ENCODE measurements around the gene NCK2. TPM values are rescaled to one million over a fixed set of nuclear protein-coding genes. Genes with fewer than 3 reads are reported as not detected.

Gene NCK2
- total RNA-seq, 1 experiment from 2014 or later, result 21.6 TPM

DNA sequence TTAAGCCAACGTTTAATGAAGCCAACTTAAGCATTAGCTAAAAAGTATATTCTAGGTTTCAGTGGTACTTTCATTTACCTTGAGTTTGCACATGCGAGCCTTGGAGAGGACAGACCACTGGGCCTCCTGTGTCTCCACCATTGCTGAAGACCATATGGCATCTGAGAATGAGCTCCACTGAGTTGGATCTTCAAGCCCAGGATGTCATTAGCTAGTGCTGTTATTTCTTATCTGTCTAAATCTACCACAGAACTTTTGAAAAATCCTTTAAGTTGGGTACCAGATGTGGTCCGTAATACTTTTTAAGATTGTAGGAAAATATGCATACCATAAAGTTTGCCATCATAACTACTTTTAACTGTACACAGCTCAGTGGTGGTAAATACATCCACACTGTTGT lies 161.8 kb downstream of the NCK2 start:
- no peak overlapping the region for H3K4me3 ChIP-seq (ENCODE audit: low read depth, low read length, poor library complexity, severe bottlenecking)
- no peak for TF ChIP-seq EZH2 (IDR thresholded peaks at IDR 0.05; ENCODE audit: borderline replicate concordance, low read depth, low read length, poor library complexity, severe bottlenecking)
- TF ChIP-seq, protein P1, sequence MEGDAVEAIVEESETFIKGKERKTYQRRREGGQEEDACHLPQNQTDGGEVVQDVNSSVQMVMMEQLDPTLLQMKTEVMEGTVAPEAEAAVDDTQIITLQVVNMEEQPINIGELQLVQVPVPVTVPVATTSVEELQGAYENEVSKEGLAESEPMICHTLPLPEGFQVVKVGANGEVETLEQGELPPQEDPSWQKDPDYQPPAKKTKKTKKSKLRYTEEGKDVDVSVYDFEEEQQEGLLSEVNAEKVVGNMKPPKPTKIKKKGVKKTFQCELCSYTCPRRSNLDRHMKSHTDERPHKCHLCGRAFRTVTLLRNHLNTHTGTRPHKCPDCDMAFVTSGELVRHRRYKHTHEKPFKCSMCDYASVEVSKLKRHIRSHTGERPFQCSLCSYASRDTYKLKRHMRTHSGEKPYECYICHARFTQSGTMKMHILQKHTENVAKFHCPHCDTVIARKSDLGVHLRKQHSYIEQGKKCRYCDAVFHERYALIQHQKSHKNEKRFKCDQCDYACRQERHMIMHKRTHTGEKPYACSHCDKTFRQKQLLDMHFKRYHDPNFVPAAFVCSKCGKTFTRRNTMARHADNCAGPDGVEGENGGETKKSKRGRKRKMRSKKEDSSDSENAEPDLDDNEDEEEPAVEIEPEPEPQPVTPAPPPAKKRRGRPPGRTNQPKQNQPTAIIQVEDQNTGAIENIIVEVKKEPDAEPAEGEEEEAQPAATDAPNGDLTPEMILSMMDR (conservative IDR thresholded peaks at IDR 0.05; ENCODE audit: low read depth, low read length), result no peak
- intact Hi-C loops (cut with micrococcal nuclease; ENCODE audit: unreplicated experiment), result no loop called here
- H3K36me3 ChIP-seq (ENCODE audit: insufficient read depth, low read length, poor library complexity, severe bottlenecking), result no peaks in the 10 kb centered on the region
- H3K4me1 ChIP-seq (ENCODE audit: insufficient read depth, low read length, poor library complexity, severe bottlenecking), result no peaks in the 10 kb centered on the region
- no peaks in the 10 kb centered on the region for H3K27me3 ChIP-seq (replicated peaks; ENCODE audit: insufficient read depth, low read depth, low read length, poor library complexity)
- POLR2A ChIA-PET (ENCODE audit: low non-redundant PET), result no interaction called here
- no TSS peak for BruUV-seq (replicated peaks)
- no peaks in the 10 kb centered on the region for H3K9me3 ChIP-seq (ENCODE audit: low read depth, low read length, poor library complexity, severe bottlenecking)
- CTCF ChIA-PET, result no interaction called here
- no peak for DNase-seq (ENCODE audit: low spot score)
- H3K27ac ChIP-seq (ENCODE audit: low read depth, low read length, poor library complexity, severe bottlenecking), result no peak overlapping the region

DNA sequence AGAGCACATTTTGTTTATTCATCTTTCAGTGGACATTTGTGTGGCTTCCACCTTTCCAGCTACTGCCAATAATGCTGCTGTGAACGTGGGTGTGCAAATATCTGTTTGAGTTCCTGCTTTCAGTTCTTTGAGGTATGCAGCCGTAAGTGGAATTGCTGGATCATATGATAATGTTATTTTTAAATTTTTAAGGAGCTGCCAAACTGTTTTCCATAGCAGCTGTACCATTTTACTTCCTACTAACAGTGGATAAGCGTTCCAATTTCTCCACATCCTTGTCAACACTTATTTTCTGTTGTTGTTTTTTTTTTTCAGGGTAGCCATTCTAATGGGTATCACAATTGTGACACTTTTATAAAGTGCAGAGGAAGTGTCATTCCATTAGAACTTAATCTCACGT lies 162.5 kb downstream of the NCK2 start:
- DNase-seq (ENCODE audit: low spot score), result no peak
- H3K9me3 ChIP-seq (ENCODE audit: low read depth, low read length, poor library complexity, severe bottlenecking), result no peaks in the 10 kb centered on the region
- H3K4me1 ChIP-seq (ENCODE audit: insufficient read depth, low read length, poor library complexity, severe bottlenecking), result no peaks in the 10 kb centered on the region
- intact Hi-C loops (cut with micrococcal nuclease; ENCODE audit: unreplicated experiment), result no loop called here
- H3K27ac ChIP-seq (ENCODE audit: low read depth, low read length, poor library complexity, severe bottlenecking), result no peak overlapping the region
- H3K27me3 ChIP-seq (replicated peaks; ENCODE audit: insufficient read depth, low read depth, low read length, poor library complexity), result no peaks in the 10 kb centered on the region
- no TSS peak for BruUV-seq (replicated peaks)
- POLR2A ChIA-PET (ENCODE audit: low non-redundant PET), result no interaction called here
- CTCF ChIA-PET, result no interaction called here
- no peak for TF ChIP-seq EZH2 (IDR thresholded peaks at IDR 0.05; ENCODE audit: borderline replicate concordance, low read depth, low read length, poor library complexity, severe bottlenecking)
- TF ChIP-seq, protein P1 (conservative IDR thresholded peaks at IDR 0.05; ENCODE audit: low read depth, low read length), result no peak
- no peaks in the 10 kb centered on the region for H3K36me3 ChIP-seq (ENCODE audit: insufficient read depth, low read length, poor library complexity, severe bottlenecking)
- no peak overlapping the region for H3K4me3 ChIP-seq (ENCODE audit: low read depth, low read length, poor library complexity, severe bottlenecking)

DNA sequence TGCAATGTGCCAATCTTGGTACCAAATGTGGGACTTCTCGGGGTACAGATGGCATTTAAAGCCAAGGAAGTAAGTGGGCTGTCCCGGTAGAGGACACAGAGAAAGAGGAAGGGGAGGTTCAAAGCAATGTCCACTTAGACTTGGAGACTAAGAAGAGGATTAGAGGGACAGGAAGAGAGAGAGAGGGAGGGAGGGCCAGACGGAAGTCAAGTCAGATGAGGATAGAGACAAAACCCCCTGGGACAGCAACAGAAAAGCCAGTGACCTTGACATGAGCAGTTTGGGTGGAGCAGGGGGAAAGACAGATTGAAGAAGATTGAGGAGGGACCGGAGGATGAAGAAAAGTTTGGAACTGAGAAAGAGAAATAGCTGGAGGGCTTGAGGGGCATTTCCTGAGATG lies 164.5 kb downstream of the NCK2 start:
- no peaks in the 10 kb centered on the region for H3K4me1 ChIP-seq (ENCODE audit: insufficient read depth, low read length, poor library complexity, severe bottlenecking)
- ChIA-PET POLR2A (ENCODE audit: low non-redundant PET) (no interaction called here), CTCF (no interaction called here)
- intact Hi-C loops (cut with micrococcal nuclease; ENCODE audit: unreplicated experiment), result no loop called here
- H3K9me3 ChIP-seq (ENCODE audit: low read depth, low read length, poor library complexity, severe bottlenecking), result no peaks in the 10 kb centered on the region
- BruUV-seq (replicated peaks), result no TSS peak
- no peaks in the 10 kb centered on the region for H3K27me3 ChIP-seq (replicated peaks; ENCODE audit: insufficient read depth, low read depth, low read length, poor library complexity)
- H3K36me3 ChIP-seq (ENCODE audit: insufficient read depth, low read length, poor library complexity, severe bottlenecking), result no peaks in the 10 kb centered on the region
- H3K4me3 ChIP-seq (ENCODE audit: low read depth, low read length, poor library complexity, severe bottlenecking), result no peak overlapping the region
- DNase-seq (ENCODE audit: low spot score), result no peak
- TF ChIP-seq EZH2 (IDR thresholded peaks at IDR 0.05; ENCODE audit: borderline replicate concordance, low read depth, low read length, poor library complexity, severe bottlenecking), result no peak
- TF ChIP-seq, protein P1 (conservative IDR thresholded peaks at IDR 0.05; ENCODE audit: low read depth, low read length), result no peak
- H3K27ac ChIP-seq (ENCODE audit: low read depth, low read length, poor library complexity, severe bottlenecking), result no peak overlapping the region

All from A673 (cell line).